OCI-LY1 (cell line): Measurements from ENCODE around the gene CD200.
"Not testable (repeated sequence)": the region's sequence is repeated elsewhere in the genome, so short reads cannot be mapped to it uniquely, and the experiment has no call there.

ENCODE experiments used
- H2AFZ ChIP-seq: fragments of 200-600 bp; sonication (generic), shearing (Covaris generic); 2 replicates; pipeline ENCODE4 v1.6.0; 2014; ENCODE audit warnings: antibody characterized with exemption, mild to moderate bottlenecking, low read length
- H3F3A ChIP-seq: fragments of 200-600 bp; sonication (generic), shearing (Covaris generic); 2 replicates; pipeline ENCODE4 v1.6.0; 2014; ENCODE audit warnings: mild to moderate bottlenecking, antibody characterized with exemption, low read length, moderate library complexity; ENCODE audit not compliant: insufficient read depth
- H3K27ac ChIP-seq: fragments of 200-600 bp; sonication (generic); 2 replicates; pipeline ENCODE4 v1.5.1; 2014; ENCODE audit warnings: low read length, mixed run types, mild to moderate bottlenecking, low read depth; ENCODE audit not compliant: poor library complexity, severe bottlenecking
- H3K27me3 ChIP-seq: fragments of 200-600 bp; sonication (generic); 2 replicates; pipeline ENCODE4 v1.6.0; 2014; ENCODE audit warnings: antibody characterized with exemption, mild to moderate bottlenecking, low read length, moderate library complexity; ENCODE audit not compliant: insufficient read depth
- H3K36me3 ChIP-seq: fragments of 200-600 bp; sonication (generic); 2 replicates; pipeline ENCODE4 v1.6.1; 2014; ENCODE audit warnings: mild to moderate bottlenecking, antibody characterized with exemption, low read length, moderate library complexity, mixed read lengths; ENCODE audit not compliant: insufficient read depth
- H3K4me1 ChIP-seq: fragments of 200-600 bp; sonication (generic); 2 replicates; pipeline ENCODE4 v1.5.1; 2014; ENCODE audit warnings: mild to moderate bottlenecking, low read length, moderate library complexity; ENCODE audit not compliant: insufficient read depth, severe bottlenecking
- H3K4me2 ChIP-seq: fragments of 200-600 bp; sonication (generic), shearing (Covaris generic); 2 replicates; pipeline ENCODE4 v1.6.1; 2014; ENCODE audit warnings: low read length
- H3K4me3 ChIP-seq: fragments of 200-600 bp; sonication (generic); 2 replicates; pipeline ENCODE4 v1.5.1; 2014; ENCODE audit warnings: low read length, low read depth, mild to moderate bottlenecking, mixed read lengths; ENCODE audit not compliant: poor library complexity, severe bottlenecking
- H3K79me2 ChIP-seq: fragments of 200-600 bp; shearing (Covaris generic); 2 replicates; pipeline ENCODE4 v1.6.1; 2016; ENCODE audit warnings: mixed run types, low read length, mixed read lengths; ENCODE audit not compliant: insufficient read depth
- H3K9ac ChIP-seq: fragments of 200-600 bp; sonication (generic), shearing (Covaris generic); 2 replicates; pipeline ENCODE4 v1.6.1; 2014; ENCODE audit warnings: mild to moderate bottlenecking, low read length, mixed read lengths
- H3K9me2 ChIP-seq: fragments of 200-600 bp; sonication (generic), shearing (Covaris generic); 2 replicates; pipeline ENCODE4 v1.6.1; 2014; ENCODE audit warnings: low read depth, mild to moderate bottlenecking, low read length, mixed read lengths
- H3K9me3 ChIP-seq: fragments of 200-600 bp; shearing (Covaris generic); 2 replicates; pipeline ENCODE4 v1.6.1; 2014; ENCODE audit warnings: low read length, mixed read lengths
- H4K20me1 ChIP-seq: fragments of 200-600 bp; sonication (generic), shearing (Covaris generic); 2 replicates; pipeline ENCODE4 v1.6.0; 2016; ENCODE audit warnings: mild to moderate bottlenecking, low read length; ENCODE audit not compliant: insufficient read depth
- EZH2 ChIP-seq: fragments of 200-600 bp; sonication (generic), shearing (Covaris generic); IDR thresholded peaks from 2 replicates; pipeline ENCODE4 v1.8.0; 2017; ENCODE audit warnings: borderline replicate concordance, mixed run types, mild to moderate bottlenecking, antibody characterized with exemption, low read length, moderate library complexity, mixed read lengths
- TF ChIP-seq, protein P1 (sequence below): fragments of 200-600 bp; sonication (generic), shearing (Covaris generic); IDR thresholded peaks from 2 replicates; pipeline ENCODE4 v1.5.1; 2017; ENCODE audit warnings: mild to moderate bottlenecking, antibody characterized with exemption, low read length, moderate library complexity, mixed read lengths

Gene CD200

GRCh38 chr3:112401617-112402016 is 68.7 kb downstream of the CD200 start:
- Histone ChIP-seq H3K4me1 (peaks cover under 1% of the 10 kb centered on the region), H2AFZ (no peak overlapping the region), H3F3A (no peaks in the 10 kb centered on the region; the same call in 1 of the 2 replicates), H3K9ac (no peak overlapping the region), H3K4me3 (no peak overlapping the region), H3K9me2 (no peaks in the 10 kb centered on the region), H3K4me2 (no peak overlapping the region), H3K9me3 (no peaks in the 10 kb centered on the region), H3K27me3 (no peaks in the 10 kb centered on the region), H3K27ac (no peak overlapping the region), H3K79me2 (no peaks in the 10 kb centered on the region), H4K20me1 (no peaks in the 10 kb centered on the region), H3K36me3 (no peaks in the 10 kb centered on the region)
- TF ChIP-seq, protein P1, sequence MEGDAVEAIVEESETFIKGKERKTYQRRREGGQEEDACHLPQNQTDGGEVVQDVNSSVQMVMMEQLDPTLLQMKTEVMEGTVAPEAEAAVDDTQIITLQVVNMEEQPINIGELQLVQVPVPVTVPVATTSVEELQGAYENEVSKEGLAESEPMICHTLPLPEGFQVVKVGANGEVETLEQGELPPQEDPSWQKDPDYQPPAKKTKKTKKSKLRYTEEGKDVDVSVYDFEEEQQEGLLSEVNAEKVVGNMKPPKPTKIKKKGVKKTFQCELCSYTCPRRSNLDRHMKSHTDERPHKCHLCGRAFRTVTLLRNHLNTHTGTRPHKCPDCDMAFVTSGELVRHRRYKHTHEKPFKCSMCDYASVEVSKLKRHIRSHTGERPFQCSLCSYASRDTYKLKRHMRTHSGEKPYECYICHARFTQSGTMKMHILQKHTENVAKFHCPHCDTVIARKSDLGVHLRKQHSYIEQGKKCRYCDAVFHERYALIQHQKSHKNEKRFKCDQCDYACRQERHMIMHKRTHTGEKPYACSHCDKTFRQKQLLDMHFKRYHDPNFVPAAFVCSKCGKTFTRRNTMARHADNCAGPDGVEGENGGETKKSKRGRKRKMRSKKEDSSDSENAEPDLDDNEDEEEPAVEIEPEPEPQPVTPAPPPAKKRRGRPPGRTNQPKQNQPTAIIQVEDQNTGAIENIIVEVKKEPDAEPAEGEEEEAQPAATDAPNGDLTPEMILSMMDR, result no peak
- TF ChIP-seq EZH2, result no peak

DNA sequence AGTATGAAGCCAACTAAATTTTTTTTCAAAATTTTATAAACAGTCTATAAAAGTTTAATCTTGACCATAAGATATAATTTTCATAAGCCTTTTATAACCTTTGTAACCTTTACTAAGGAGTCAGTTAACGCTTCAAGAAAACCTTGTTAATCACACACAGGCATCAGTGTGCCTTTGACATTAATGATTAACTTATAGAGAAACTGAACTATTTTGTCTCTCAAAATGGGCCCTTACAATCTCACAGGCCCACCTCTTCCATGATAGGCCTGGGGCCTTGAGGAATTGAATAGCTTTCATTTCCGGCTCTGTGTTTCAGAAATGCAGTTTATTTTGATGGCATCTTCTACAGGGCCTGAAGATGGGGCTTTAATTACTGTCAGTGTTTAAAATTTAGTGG is 70.1 kb downstream of the CD200 start:
- no peak for TF ChIP-seq EZH2
- TF ChIP-seq, protein P1, result no peak
- Histone ChIP-seq H3F3A (no peaks in the 10 kb centered on the region; the same call in 1 of the 2 replicates), H3K9me3 (no peaks in the 10 kb centered on the region), H3K79me2 (no peaks in the 10 kb centered on the region), H4K20me1 (no peaks in the 10 kb centered on the region), H3K4me2 (no peak overlapping the region), H3K27ac (no peak overlapping the region), H3K9me2 (no peaks in the 10 kb centered on the region), H3K9ac (no peak overlapping the region), H2AFZ (no peak overlapping the region), H3K36me3 (no peaks in the 10 kb centered on the region), H3K4me1 (peaks cover 11% of the 10 kb centered on the region), H3K27me3 (no peaks in the 10 kb centered on the region), H3K4me3 (no peak overlapping the region)

DNA sequence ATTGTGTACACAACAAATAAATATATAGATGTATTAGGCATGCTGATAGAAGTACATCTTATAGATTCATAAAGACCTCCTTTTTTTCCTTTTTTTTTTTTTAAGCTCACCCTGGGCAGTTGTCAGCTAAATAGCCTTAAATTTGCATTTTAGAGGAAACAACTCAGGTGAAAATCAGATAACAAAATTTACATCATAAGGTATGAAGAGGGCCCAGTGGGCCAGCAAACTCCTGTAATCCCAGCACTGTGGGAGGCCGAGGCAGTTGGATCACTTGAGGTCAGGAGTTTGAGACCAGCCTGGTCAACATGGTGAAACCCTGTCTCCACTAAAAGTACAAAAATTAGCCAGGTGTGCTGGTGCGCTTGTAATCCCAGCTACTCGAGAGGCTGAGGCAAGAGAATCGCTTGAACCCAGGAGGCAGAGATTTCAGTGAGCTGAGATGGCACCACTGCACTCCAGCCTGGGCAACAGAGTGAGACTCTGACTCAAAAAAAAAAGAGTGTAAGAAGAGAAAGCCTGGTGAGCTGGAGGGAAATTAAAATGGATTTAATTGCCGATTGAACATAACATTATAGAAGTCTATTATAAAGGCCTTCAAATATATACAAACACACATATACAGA is 72.1 kb downstream of the CD200 start:
- not testable (repeated sequence) for H3K36me3 ChIP-seq, H3K4me2 ChIP-seq, H3K9me2 ChIP-seq, H3K4me3 ChIP-seq, H2AFZ ChIP-seq, H3K27me3 ChIP-seq, H4K20me1 ChIP-seq, H3K27ac ChIP-seq, H3K9me3 ChIP-seq, H3K79me2 ChIP-seq, H3K9ac ChIP-seq, H3F3A ChIP-seq
- peaks cover 11% of the 10 kb centered on the region for H3K4me1 ChIP-seq

DNA sequence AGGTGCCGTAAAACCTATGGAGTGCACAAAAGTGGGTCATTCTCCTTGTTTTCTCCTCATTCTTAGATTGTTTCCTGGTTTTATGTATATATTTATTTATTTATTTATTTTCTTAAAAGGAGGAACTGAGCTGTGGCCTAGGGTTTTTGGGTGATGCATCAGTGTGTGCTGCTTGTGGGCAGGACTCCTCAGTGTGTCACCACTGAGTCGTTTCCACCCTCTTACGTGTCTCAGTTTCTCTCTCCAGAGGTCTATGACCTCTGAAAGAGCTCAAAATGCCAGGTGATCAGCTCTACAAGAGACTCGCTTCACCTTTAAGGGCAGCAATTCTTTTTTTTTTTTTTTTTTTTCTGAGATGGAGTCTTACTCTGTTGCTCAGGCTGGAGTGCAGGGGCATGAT is 72.9 kb downstream of the CD200 start:
- H3K36me3 ChIP-seq, result no peaks in the 10 kb centered on the region
- H3K9ac ChIP-seq, result no peak overlapping the region
- H3K9me2 ChIP-seq, result no peaks in the 10 kb centered on the region
- TF ChIP-seq EZH2, result no peak
- H3K4me3 ChIP-seq, result no peak overlapping the region
- no peaks in the 10 kb centered on the region; the same call in 1 of the 2 replicates for H3F3A ChIP-seq
- no peaks in the 10 kb centered on the region for H3K79me2 ChIP-seq
- H2AFZ ChIP-seq, result no peak overlapping the region
- peaks cover 11% of the 10 kb centered on the region for H3K4me1 ChIP-seq
- no peak overlapping the region for H3K4me2 ChIP-seq
- no peaks in the 10 kb centered on the region for H3K9me3 ChIP-seq
- H4K20me1 ChIP-seq, result no peaks in the 10 kb centered on the region
- H3K27me3 ChIP-seq, result no peaks in the 10 kb centered on the region
- H3K27ac ChIP-seq, result no peak overlapping the region
